Endodermal cell (in vitro differentiated cells): ENCODE data around the gene CRYAA. TPM values are rescaled to one million over a fixed set of nuclear protein-coding genes. Genes with fewer than 3 reads are reported as not detected.

Experiments
- DNase-seq: peaks from one replicate; pipeline ENCODE4 v3.0.0-alpha.2; 2017
- H3K27ac ChIP-seq: 2 replicates; pipeline ENCODE4 v1.5.1; 2013; ENCODE audit warnings: mild to moderate bottlenecking, low read depth, low read length, moderate library complexity
- H3K27me3 ChIP-seq: 2 replicates; pipeline ENCODE4 v1.6.1; 2013; ENCODE audit warnings: mild to moderate bottlenecking, low read length, moderate library complexity; ENCODE audit not compliant: insufficient read depth, control insufficient read depth, poor library complexity, severe bottlenecking
- H3K36me3 ChIP-seq: 2 replicates; pipeline ENCODE4 v1.7.0; 2013; ENCODE audit warnings: mild to moderate bottlenecking, low read length, moderate library complexity; ENCODE audit not compliant: control insufficient read depth, insufficient read depth
- H3K4me1 ChIP-seq: one replicate; pipeline ENCODE4 v1.7.0; 2013; ENCODE audit warnings: low read length; ENCODE audit not compliant: control insufficient read depth, insufficient read depth
- H3K4me3 ChIP-seq: 2 replicates; pipeline ENCODE4 v1.5.1; 2013; ENCODE audit warnings: mild to moderate bottlenecking, low read length, moderate library complexity
- H3K9ac ChIP-seq: 2 replicates; pipeline ENCODE4 v1.6.1; 2013; ENCODE audit warnings: mild to moderate bottlenecking, low read length, moderate library complexity; ENCODE audit not compliant: poor library complexity, severe bottlenecking; ENCODE audit errors: extremely low read depth
- H3K9me3 ChIP-seq: 2 replicates; pipeline ENCODE4 v1.6.1; 2013; ENCODE audit warnings: mild to moderate bottlenecking, low read length, moderate library complexity; ENCODE audit not compliant: control insufficient read depth
- H3K27ac Mint-ChIP-seq: 2 replicates; pipeline ENCODE4 v1.8.0; 2020; ENCODE audit warnings: mixed read lengths
- H3K27me3 Mint-ChIP-seq: 2 replicates; pipeline ENCODE4 v1.8.0; 2021; ENCODE audit warnings: mild to moderate bottlenecking, mixed read lengths; ENCODE audit not compliant: insufficient read depth
- H3K36me3 Mint-ChIP-seq: 2 replicates; pipeline ENCODE4 v1.8.0; 2020; ENCODE audit warnings: low read depth, mixed read lengths
- H3K4me1 Mint-ChIP-seq: 2 replicates; pipeline ENCODE4 v1.8.0; 2020; ENCODE audit warnings: mixed read lengths
- H3K4me3 Mint-ChIP-seq: 2 replicates; pipeline ENCODE4 v1.8.0; 2020; ENCODE audit warnings: mild to moderate bottlenecking, moderate library complexity, mixed read lengths
- H3K9me3 Mint-ChIP-seq: 2 replicates; pipeline ENCODE4 v1.8.0; 2020; ENCODE audit warnings: mild to moderate bottlenecking, mixed read lengths
- WGBS, 2 experiments: methylation state at CpG; one replicate each; pipeline versions ENCODE4 v1.1.5 to v1.1.7; 2013; ENCODE audit warnings: missing lambda C conversion rate in 2 of 2, mixed read lengths in 1 of 2; ENCODE audit not compliant: insufficient coverage in 1 of 2, insufficient read length in 1 of 2; 5-methylcytosine and 5-hydroxymethylcytosine counted together
- total RNA-seq, 2 donors: library from RNA; stranded (reverse); fragmentation: NEBNext Ultra II Directional in 1 of 2; extraction: Animal tissue kit (Norgen Biotek cat#: 25700) in 1 of 2; gene quantifications; 2 replicates in 1 of 2; 3 replicates in 1 of 2; pipeline ENCODE4 v1.2.1, GENCODE V29; 2021
- TF ChIP-seq, protein P1 (sequence below): fragments of 200-600 bp; sonication (generic); conservative IDR thresholded peaks from 2 replicates; pipeline ENCODE4 v1.5.0; 2021; ENCODE audit warnings: antibody characterized with exemption, mild to moderate bottlenecking

CRYAA gene
- total RNA-seq, 2 donors from 2014 or later: not detected

- Histone ChIP-seq H3K4me1 (no peaks in the 10 kb centered on the region), H3K9ac (no peak overlapping the region), H3K9me3 (peaks cover 11% of the 10 kb centered on the region), H3K27ac (no peak overlapping the region), H3K27me3 (no peaks in the 10 kb centered on the region), H3K4me3 (no peak overlapping the region), H3K36me3 (no peaks in the 10 kb centered on the region)
- peaks cover 2% of the 10 kb centered on the region for H3K4me1 Mint-ChIP-seq
- WGBS, 2 experiments: 90 to 91% methylated on average over 26 to 32 of the region's 32 CpGs
- H3K9me3 Mint-ChIP-seq: peaks cover 2% of the 10 kb centered on the region
- H3K36me3 Mint-ChIP-seq: no peaks in the 10 kb centered on the region
- DNase-seq: peak; percentile 44
- no peak overlapping the region for H3K4me3 Mint-ChIP-seq
- TF ChIP-seq, protein P1, sequence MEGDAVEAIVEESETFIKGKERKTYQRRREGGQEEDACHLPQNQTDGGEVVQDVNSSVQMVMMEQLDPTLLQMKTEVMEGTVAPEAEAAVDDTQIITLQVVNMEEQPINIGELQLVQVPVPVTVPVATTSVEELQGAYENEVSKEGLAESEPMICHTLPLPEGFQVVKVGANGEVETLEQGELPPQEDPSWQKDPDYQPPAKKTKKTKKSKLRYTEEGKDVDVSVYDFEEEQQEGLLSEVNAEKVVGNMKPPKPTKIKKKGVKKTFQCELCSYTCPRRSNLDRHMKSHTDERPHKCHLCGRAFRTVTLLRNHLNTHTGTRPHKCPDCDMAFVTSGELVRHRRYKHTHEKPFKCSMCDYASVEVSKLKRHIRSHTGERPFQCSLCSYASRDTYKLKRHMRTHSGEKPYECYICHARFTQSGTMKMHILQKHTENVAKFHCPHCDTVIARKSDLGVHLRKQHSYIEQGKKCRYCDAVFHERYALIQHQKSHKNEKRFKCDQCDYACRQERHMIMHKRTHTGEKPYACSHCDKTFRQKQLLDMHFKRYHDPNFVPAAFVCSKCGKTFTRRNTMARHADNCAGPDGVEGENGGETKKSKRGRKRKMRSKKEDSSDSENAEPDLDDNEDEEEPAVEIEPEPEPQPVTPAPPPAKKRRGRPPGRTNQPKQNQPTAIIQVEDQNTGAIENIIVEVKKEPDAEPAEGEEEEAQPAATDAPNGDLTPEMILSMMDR: no peak
- H3K27ac Mint-ChIP-seq: no peak overlapping the region
- peaks cover 8% of the 10 kb centered on the region for H3K27me3 Mint-ChIP-seq
Observed at GRCh38 chr21:43195121-43196021, 26.6 kb downstream of the CRYAA start.

DNA sequence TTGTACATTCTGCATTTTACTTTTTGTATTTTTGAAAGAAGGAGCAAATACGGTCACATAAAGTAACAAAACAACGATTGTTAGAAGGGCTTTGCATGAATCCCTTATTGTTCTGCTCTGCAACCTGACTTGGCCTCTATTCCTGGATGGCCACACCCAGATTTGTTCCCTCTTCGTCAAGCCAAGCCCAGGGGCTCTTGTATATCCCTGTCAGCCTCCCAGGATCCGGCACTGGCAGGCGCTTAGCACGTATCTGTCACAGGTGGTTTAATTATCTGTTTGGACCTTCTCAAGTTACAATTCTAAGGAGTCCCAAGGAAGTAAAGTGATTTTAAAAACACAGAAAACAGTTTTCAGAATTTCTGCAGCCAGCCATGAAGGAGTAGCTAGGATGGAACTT lies 28.0 kb downstream of the CRYAA start:
- H3K27me3 Mint-ChIP-seq: peaks cover 3% of the 10 kb centered on the region
- Histone ChIP-seq H3K9ac (no peak overlapping the region), H3K4me1 (no peaks in the 10 kb centered on the region), H3K27me3 (no peaks in the 10 kb centered on the region), H3K27ac (no peak overlapping the region), H3K4me3 (no peak overlapping the region), H3K9me3 (peaks cover 20% of the 10 kb centered on the region), H3K36me3 (no peaks in the 10 kb centered on the region)
- DNase-seq: peak; percentile 29
- 75 to 95% methylated on average over 3 to 6 of the region's 6 CpGs for WGBS, 2 experiments
- H3K4me3 Mint-ChIP-seq: no peak overlapping the region
- H3K36me3 Mint-ChIP-seq: no peaks in the 10 kb centered on the region
- H3K4me1 Mint-ChIP-seq: peaks cover 2% of the 10 kb centered on the region
- no peak overlapping the region for H3K27ac Mint-ChIP-seq
- TF ChIP-seq, protein P1: no peak
- peaks cover 13% of the 10 kb centered on the region for H3K9me3 Mint-ChIP-seq

DNA sequence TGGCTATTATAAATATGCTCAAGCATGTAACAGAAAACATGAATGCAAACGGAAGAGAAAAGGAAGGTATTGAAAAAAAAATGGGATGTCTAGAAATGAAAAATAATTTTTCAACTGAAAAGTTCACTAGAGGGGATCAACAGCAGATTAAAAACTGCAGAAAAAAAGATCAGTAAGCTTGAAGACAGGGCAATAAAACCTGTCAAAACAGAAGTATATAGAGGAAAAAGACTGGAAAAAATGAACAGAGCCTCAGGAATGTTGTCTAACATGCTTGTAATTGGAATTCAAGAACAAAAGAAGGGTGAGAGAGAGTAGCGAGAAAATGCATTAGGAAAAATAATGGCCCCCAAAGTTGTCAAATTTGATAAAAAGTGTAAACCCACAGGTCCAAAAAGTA lies 29.6 kb downstream of the CRYAA start:
- Mint-ChIP-seq H3K27ac (no peak overlapping the region), H3K9me3 (peaks cover 19% of the 10 kb centered on the region), H3K36me3 (no peaks in the 10 kb centered on the region), H3K4me3 (no peak overlapping the region), H3K27me3 (peaks cover 2% of the 10 kb centered on the region), H3K4me1 (peaks cover 2% of the 10 kb centered on the region)
- Histone ChIP-seq H3K27ac (no peak overlapping the region), H3K27me3 (no peaks in the 10 kb centered on the region), H3K9ac (no peak overlapping the region), H3K36me3 (no peaks in the 10 kb centered on the region), H3K4me1 (no peaks in the 10 kb centered on the region), H3K4me3 (no peak overlapping the region), H3K9me3 (peaks cover 24% of the 10 kb centered on the region)
- DNase-seq: no peak
- TF ChIP-seq, protein P1: no peak
- 86 to 92% methylated on average over 1 to 2 of the region's 2 CpGs for WGBS, 2 experiments
